GM12891 (cell line): ENCODE data around the gene EDN1.
A peak's percentile ranks its signal among the peaks of the same experiment; 100 is the strongest.

Source experiments
- DNase-seq: peaks from one replicate; pipeline ENCODE4 v3.0.0; 2011; ENCODE audit warnings: low spot score; ENCODE audit not compliant: insufficient read length
- FAIRE-seq: peaks from 2 replicates; lab custom pipeline; 2011; peaks lifted over from hg19 to GRCh38; lab: Jason Lieb, UNC
- PAX5 ChIP-seq: IDR thresholded peaks from 2 replicates; pipeline ENCODE4 v1.6.1; 2011; ENCODE audit warnings: low read length, moderate library complexity, mild to moderate bottlenecking; ENCODE audit not compliant: insufficient read depth, severe bottlenecking
- POLR2A ChIP-seq: IDR thresholded peaks from 2 replicates; pipeline ENCODE4 v1.6.1; 2011; ENCODE audit warnings: low read depth, low read length, control low read depth
- POLR2AphosphoS5 ChIP-seq: IDR thresholded peaks from 2 replicates; pipeline ENCODE4 v1.6.1; 2011; ENCODE audit warnings: low read depth, low read length, control low read depth
- POU2F2 ChIP-seq: IDR thresholded peaks from 2 replicates; pipeline ENCODE4 v1.6.1; 2011; ENCODE audit warnings: low read depth, mild to moderate bottlenecking, control low read depth, low read length, moderate library complexity
- SPI1 ChIP-seq: IDR thresholded peaks from 2 replicates; pipeline ENCODE4 v1.6.1; 2011; ENCODE audit warnings: low read depth, low read length, control low read depth
- TAF1 ChIP-seq: IDR thresholded peaks from 2 replicates; pipeline ENCODE4 v1.6.1; 2011; ENCODE audit warnings: low read depth, low read length, control low read depth

Gene EDN1

GRCh38 chr6:12333128-12333527 lies 43.0 kb downstream of the EDN1 start:
- no peak for TF ChIP-seq POLR2A
- no peak for TF ChIP-seq TAF1
- TF ChIP-seq SPI1, result peak; percentile 17; the same call in 1 of the 2 replicates
- FAIRE-seq (no peak), DNase-seq (no peak)

GRCh38 chr6:12334526-12335130 lies 44.5 kb downstream of the EDN1 start:
- TF ChIP-seq SPI1 (no peak), POU2F2 (no peak), TAF1 (no peak), PAX5 (no peak), POLR2A (no peak), POLR2AphosphoS5 (no peak)
- no peak for DNase-seq
- FAIRE-seq, result peak; percentile 47

GRCh38 chr6:12335131-12335527 lies 45.0 kb downstream of the EDN1 start:
- DNase-seq, result no peak
- FAIRE-seq, result no peak
- TF ChIP-seq POLR2AphosphoS5 (no peak), PAX5 (no peak), POLR2A (no peak), POU2F2 (no peak), TAF1 (no peak), SPI1 (no peak)

GRCh38 chr6:12335717-12336116 lies 45.6 kb downstream of the EDN1 start:
- FAIRE-seq (no peak), DNase-seq (no peak)
- no peak for TF ChIP-seq SPI1
- TF ChIP-seq PAX5, result no peak
- TF ChIP-seq POLR2A, result no peak
- no peak for TF ChIP-seq POLR2AphosphoS5
- TF ChIP-seq POU2F2, result no peak
- no peak for TF ChIP-seq TAF1

GRCh38 chr6:12336121-12336971 lies 46.2 kb downstream of the EDN1 start:
- TF ChIP-seq POU2F2 (no peak), PAX5 (no peak)
- no peak for FAIRE-seq

GRCh38 chr6:12339022-12339421 lies 48.9 kb downstream of the EDN1 start:
- TF ChIP-seq POLR2AphosphoS5 (no peak), POU2F2 (no peak)
- DNase-seq (no peak), FAIRE-seq (no peak)

More at GRCh38 chr6:12336121-12336971, 46.2 kb downstream of the EDN1 start:
- peak; percentile 29 for DNase-seq

- FAIRE-seq (no peak), DNase-seq (no peak)
- no peak for TF ChIP-seq SPI1
Observed at GRCh38 chr6:12339808-12340487, 49.8 kb downstream of the EDN1 start.

- FAIRE-seq, result no peak
- no peak for TF ChIP-seq SPI1
- TF ChIP-seq PAX5, result no peak
- no peak for TF ChIP-seq TAF1
- no peak for TF ChIP-seq POLR2A
- TF ChIP-seq POU2F2, result no peak
- TF ChIP-seq POLR2AphosphoS5, result no peak
- no peak for DNase-seq
Observed at GRCh38 chr6:12340488-12340818, 50.3 kb downstream of the EDN1 start.

GRCh38 chr6:12342664-12343063 lies 52.5 kb downstream of the EDN1 start:
- FAIRE-seq (no peak), DNase-seq (no peak)
- no peak for TF ChIP-seq PAX5
- no peak for TF ChIP-seq SPI1
- TF ChIP-seq POLR2A, result no peak
- no peak for TF ChIP-seq POU2F2
- no peak for TF ChIP-seq POLR2AphosphoS5
- no peak for TF ChIP-seq TAF1

- FAIRE-seq (no peak), DNase-seq (no peak)
- no peak for TF ChIP-seq PAX5
- no peak for TF ChIP-seq SPI1
- TF ChIP-seq POLR2A, result no peak
- TF ChIP-seq TAF1, result no peak
- TF ChIP-seq POU2F2, result no peak
- no peak for TF ChIP-seq POLR2AphosphoS5
Observed at GRCh38 chr6:12343122-12343439, 52.9 kb downstream of the EDN1 start.
